Glutamatergic neuron (in vitro differentiated cells): Measurements from ENCODE around the gene ACTR3C. TPM values are rescaled to one million over a fixed set of nuclear protein-coding genes. Genes with fewer than 3 reads are reported as not detected.

Experiments used
- DNase-seq: peaks from one replicate; pipeline ENCODE4 v3.0.0; 2022
- H3K27ac Mint-ChIP-seq: one replicate; pipeline ENCODE4 v1.8.0; 2020; ENCODE audit warnings: mild to moderate bottlenecking, mixed read lengths, inconsistent platforms; ENCODE audit not compliant: unreplicated experiment
- H3K27me3 Mint-ChIP-seq: one replicate; pipeline ENCODE4 v1.8.0; 2020; ENCODE audit warnings: mild to moderate bottlenecking, moderate library complexity, mixed read lengths, inconsistent platforms; ENCODE audit not compliant: unreplicated experiment
- H3K36me3 Mint-ChIP-seq: one replicate; pipeline ENCODE4 v1.8.0; 2020; ENCODE audit warnings: mild to moderate bottlenecking, mixed read lengths, inconsistent platforms; ENCODE audit not compliant: unreplicated experiment
- H3K4me1 Mint-ChIP-seq: one replicate; pipeline ENCODE4 v1.8.0; 2020; ENCODE audit warnings: mild to moderate bottlenecking, low read depth, mixed read lengths, inconsistent platforms; ENCODE audit not compliant: unreplicated experiment
- H3K4me3 Mint-ChIP-seq: one replicate; pipeline ENCODE4 v1.8.0; 2020; ENCODE audit warnings: mild to moderate bottlenecking, mixed read lengths, inconsistent platforms; ENCODE audit not compliant: unreplicated experiment
- H3K9me3 Mint-ChIP-seq: one replicate; pipeline ENCODE4 v1.8.0; 2020; ENCODE audit warnings: mild to moderate bottlenecking, moderate library complexity, mixed read lengths, inconsistent platforms; ENCODE audit not compliant: unreplicated experiment
- total RNA-seq: library from RNA; stranded (reverse); fragmentation: NEBNext Ultra II Directional; extraction: Animal tissue kit (Norgen Biotek cat#: 25700); gene quantifications from one replicate; pipeline ENCODE4 v1.2.1, GENCODE V29; 2021; ENCODE audit not compliant: unreplicated experiment
- TF ChIP-seq, protein P1 (sequence below): fragments of 200-600 bp; sonication (generic); IDR thresholded peaks from one replicate; pipeline ENCODE4 v1.5.0; 2021; ENCODE audit not compliant: partially characterized antibody, unreplicated experiment

ACTR3C gene
- total RNA-seq, 1 donor from 2014 or later: not detected

DNA sequence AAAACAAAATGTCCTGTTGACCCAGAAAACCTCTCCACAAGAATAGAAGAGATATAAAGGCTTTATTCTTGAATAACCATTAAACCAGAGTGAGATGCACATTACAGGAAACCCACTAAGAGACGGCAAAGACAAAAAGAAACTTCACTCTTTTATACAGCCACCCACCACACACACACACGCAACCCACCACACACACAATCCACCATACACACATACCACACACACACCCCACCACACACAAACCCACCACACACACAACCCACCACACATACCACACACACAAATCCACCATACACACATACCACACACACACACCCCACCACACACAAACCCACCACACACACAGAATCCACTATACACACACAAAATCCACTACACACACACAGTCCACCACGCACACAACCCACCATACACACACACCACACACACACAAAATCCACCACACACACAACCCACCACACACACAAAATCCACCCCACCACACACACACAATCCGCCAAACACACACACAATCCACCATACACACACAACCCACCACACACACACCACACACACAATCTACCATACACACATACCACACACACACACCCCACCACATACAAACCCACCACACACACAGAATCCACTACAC, 35.8 kb upstream of the ACTR3C start:
- Mint-ChIP-seq H3K27ac (no peak overlapping the region), H3K4me1 (peaks cover 14% of the 10 kb centered on the region), H3K4me3 (no peak overlapping the region), H3K27me3 (peaks cover 3% of the 10 kb centered on the region), H3K36me3 (no peaks in the 10 kb centered on the region), H3K9me3 (peaks cover 4% of the 10 kb centered on the region)
- DNase-seq: no peak
- TF ChIP-seq, protein P1, sequence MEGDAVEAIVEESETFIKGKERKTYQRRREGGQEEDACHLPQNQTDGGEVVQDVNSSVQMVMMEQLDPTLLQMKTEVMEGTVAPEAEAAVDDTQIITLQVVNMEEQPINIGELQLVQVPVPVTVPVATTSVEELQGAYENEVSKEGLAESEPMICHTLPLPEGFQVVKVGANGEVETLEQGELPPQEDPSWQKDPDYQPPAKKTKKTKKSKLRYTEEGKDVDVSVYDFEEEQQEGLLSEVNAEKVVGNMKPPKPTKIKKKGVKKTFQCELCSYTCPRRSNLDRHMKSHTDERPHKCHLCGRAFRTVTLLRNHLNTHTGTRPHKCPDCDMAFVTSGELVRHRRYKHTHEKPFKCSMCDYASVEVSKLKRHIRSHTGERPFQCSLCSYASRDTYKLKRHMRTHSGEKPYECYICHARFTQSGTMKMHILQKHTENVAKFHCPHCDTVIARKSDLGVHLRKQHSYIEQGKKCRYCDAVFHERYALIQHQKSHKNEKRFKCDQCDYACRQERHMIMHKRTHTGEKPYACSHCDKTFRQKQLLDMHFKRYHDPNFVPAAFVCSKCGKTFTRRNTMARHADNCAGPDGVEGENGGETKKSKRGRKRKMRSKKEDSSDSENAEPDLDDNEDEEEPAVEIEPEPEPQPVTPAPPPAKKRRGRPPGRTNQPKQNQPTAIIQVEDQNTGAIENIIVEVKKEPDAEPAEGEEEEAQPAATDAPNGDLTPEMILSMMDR: no peak

DNA sequence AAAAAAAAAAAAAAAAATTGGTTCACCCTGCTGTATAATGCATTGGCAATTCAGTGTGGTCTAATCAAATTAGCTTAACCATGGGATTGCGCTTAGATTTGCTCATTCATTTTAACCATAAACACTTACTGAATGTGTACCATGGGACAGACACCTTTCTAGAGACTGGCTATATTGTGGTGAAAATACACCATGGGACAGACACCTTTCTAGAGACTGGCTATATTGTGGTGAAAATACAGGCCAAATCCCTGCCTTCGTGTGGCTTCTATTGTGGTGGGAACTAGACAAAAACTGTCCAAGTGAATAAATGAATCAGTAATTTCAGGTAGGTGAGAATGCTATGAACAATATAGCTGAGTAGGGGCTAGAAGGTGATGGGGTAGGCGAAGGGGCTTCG, 35.1 kb upstream of the ACTR3C start:
- no peak overlapping the region for H3K4me3 Mint-ChIP-seq

DNA sequence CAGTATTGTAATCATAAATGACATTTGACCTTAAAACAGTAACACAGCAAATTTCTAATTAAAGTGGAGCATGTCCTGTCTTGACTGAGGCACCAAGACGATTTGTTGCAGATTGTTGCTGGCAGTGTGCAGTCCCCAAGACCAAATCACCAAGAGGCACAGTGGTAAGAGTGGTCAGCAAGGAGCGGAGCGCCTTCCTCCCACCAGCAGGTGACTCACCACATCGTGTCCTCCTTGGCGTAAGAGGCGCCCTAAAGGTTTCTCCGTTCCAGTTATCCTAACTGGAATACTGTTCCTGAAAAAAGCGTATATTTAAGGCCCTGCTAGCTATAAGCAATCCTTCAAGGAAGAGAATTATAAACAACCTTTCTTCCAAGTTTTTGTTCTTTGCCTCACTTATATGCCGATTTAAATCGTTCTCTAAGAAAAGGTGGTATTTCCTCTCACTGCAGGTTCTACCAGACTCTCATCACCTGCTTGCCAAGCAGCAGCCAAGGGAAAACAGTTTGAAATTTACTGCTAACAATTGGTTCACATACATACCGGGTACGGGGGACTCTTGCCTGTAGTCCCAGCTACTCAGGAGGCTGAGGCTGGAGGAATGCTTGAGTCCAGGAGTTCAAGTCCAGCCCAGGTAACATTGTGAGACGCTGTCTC, 34.6 kb upstream of the ACTR3C start:
- Mint-ChIP-seq H3K4me1 (peaks cover 11% of the 10 kb centered on the region), H3K27me3 (peaks cover 3% of the 10 kb centered on the region), H3K4me3 (no peak overlapping the region), H3K36me3 (no peaks in the 10 kb centered on the region), H3K27ac (no peak overlapping the region), H3K9me3 (peaks cover 4% of the 10 kb centered on the region)
- DNase-seq: no peak
- TF ChIP-seq, protein P1: no peak

More for the DNA sequence above, 35.1 kb upstream of the ACTR3C start:
- peaks cover 3% of the 10 kb centered on the region for H3K27me3 Mint-ChIP-seq
- peaks cover 14% of the 10 kb centered on the region for H3K4me1 Mint-ChIP-seq
- no peak for DNase-seq
- no peaks in the 10 kb centered on the region for H3K36me3 Mint-ChIP-seq
- TF ChIP-seq, protein P1: no peak
- peaks cover 4% of the 10 kb centered on the region for H3K9me3 Mint-ChIP-seq
- no peak overlapping the region for H3K27ac Mint-ChIP-seq

DNA sequence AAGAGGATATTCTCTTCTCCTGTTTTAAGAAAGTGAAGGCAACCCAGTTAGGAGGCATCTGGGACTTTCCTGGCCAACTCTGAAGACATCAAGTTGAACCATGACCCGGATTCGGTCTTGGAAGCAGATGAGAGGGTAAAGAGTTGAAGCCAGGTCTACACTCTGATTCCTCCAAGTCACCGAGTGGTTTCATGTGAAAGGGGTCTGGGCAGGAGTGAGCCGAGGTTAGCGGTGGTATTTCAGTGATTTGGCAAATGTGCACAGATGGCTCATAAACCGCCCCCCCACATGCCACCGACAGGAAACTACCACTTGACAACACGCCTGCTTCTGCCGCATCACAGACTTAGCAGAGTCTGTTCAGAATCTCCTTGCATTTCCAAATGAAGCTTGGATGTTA, 33.9 kb upstream of the ACTR3C start:
- no peak for DNase-seq
- TF ChIP-seq, protein P1: no peak
- Mint-ChIP-seq H3K4me3 (no peak overlapping the region), H3K27ac (no peak overlapping the region), H3K36me3 (no peaks in the 10 kb centered on the region), H3K27me3 (peaks cover 3% of the 10 kb centered on the region), H3K9me3 (peaks cover 4% of the 10 kb centered on the region), H3K4me1 (peaks cover 11% of the 10 kb centered on the region)

DNA sequence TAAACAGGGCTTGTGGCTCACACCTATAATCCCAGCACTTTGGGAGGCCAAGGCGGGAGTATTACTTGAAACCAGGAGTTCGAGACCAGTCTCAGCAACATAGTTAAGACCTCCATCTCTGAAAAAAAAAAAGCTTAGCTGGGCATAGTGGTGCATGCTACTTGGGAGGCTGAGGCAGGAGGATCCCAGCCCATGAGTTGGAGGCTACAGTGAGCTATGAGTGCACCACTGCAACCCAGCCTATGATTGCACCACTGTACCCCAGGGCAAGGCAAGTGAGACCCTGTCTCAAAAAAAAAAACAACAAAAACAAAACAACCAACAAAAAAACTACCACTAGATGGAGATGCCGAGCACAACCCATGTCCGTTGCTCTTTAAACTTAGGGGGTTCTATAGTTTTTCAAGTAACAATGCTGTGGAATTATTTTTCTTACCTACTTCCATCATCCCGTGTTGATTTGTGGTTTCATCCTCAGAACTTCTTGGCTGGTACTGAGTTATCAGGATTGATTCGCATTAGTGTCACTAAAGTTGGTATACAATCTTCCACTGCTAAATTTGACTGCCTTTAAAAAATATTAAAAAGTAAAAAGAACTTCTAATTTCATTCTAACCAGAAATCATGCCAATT, 33.0 kb upstream of the ACTR3C start:
- Mint-ChIP-seq H3K4me3 (no peak overlapping the region), H3K4me1 (peaks cover 6% of the 10 kb centered on the region), H3K27ac (no peak overlapping the region), H3K36me3 (no peaks in the 10 kb centered on the region), H3K27me3 (peaks cover 3% of the 10 kb centered on the region), H3K9me3 (peaks cover 4% of the 10 kb centered on the region)
- no peak for DNase-seq
- TF ChIP-seq, protein P1: peak; percentile 82
